Hepatocyte (in vitro differentiated cells): ENCODE results near the gene MYH16. TPM values are rescaled to one million over a fixed set of nuclear protein-coding genes. Genes with fewer than 3 reads are reported as not detected.
"Not testable (repeated sequence)": the region's sequence is repeated elsewhere in the genome, so short reads cannot be mapped to it uniquely, and the experiment has no call there.

Experiments
- DNase-seq: peaks from one replicate; pipeline ENCODE4 v3.0.0-alpha.2; 2016; ENCODE audit warnings: low spot score
- H2AFZ ChIP-seq: fragments of 200-600 bp; sonication (generic); 2 replicates; pipeline ENCODE4 v1.6.0; 2016; ENCODE audit warnings: antibody characterized with exemption, mild to moderate bottlenecking
- H3K27ac ChIP-seq: fragments of 200-600 bp; sonication (generic); 2 replicates; pipeline ENCODE4 v1.5.1; 2016; ENCODE audit warnings: mild to moderate bottlenecking
- H3K27me3 ChIP-seq: fragments of 200-600 bp; sonication (generic); 2 replicates; pipeline ENCODE4 v1.6.1; 2016
- H3K36me3 ChIP-seq: fragments of 200-600 bp; sonication (generic); replicated peaks from 2 replicates; pipeline ENCODE4 v1.5.1; 2016; ENCODE audit warnings: low read depth; ENCODE audit not compliant: insufficient read depth
- H3K4me1 ChIP-seq: fragments of 200-600 bp; sonication (generic); 2 replicates; pipeline ENCODE4 v1.5.1; 2016; ENCODE audit warnings: mild to moderate bottlenecking, moderate library complexity; ENCODE audit not compliant: insufficient read depth
- H3K4me2 ChIP-seq: fragments of 200-600 bp; sonication (generic); 2 replicates; pipeline ENCODE4 v1.6.0; 2016
- H3K4me3 ChIP-seq: fragments of 200-600 bp; sonication (generic); 2 replicates; pipeline ENCODE4 v1.5.1; 2016; ENCODE audit warnings: mild to moderate bottlenecking
- H3K79me2 ChIP-seq: fragments of 200-600 bp; sonication (generic); 2 replicates; pipeline ENCODE4 v1.6.0; 2017; ENCODE audit warnings: mild to moderate bottlenecking
- H3K9me2 ChIP-seq: fragments of 200-600 bp; sonication (generic); replicated peaks from 2 replicates; pipeline ENCODE4 v1.6.0; 2017; ENCODE audit warnings: mild to moderate bottlenecking; ENCODE audit not compliant: insufficient read depth
- H3K9me3 ChIP-seq: fragments of 200-600 bp; sonication (generic); 2 replicates; pipeline ENCODE4 v1.5.1; 2016; ENCODE audit warnings: low read depth, mild to moderate bottlenecking
- H4K20me1 ChIP-seq: fragments of 200-600 bp; sonication (generic); 2 replicates; pipeline ENCODE4 v1.6.0; 2016; ENCODE audit warnings: mild to moderate bottlenecking; ENCODE audit not compliant: insufficient read depth, poor library complexity, severe bottlenecking
- CTCF ChIP-seq: fragments of 200-600 bp; sonication (generic); IDR thresholded peaks from 2 replicates; pipeline ENCODE4 v1.5.1; 2016; ENCODE audit warnings: antibody characterized with exemption, mild to moderate bottlenecking; ENCODE audit not compliant: poor library complexity
- EZH2 ChIP-seq: fragments of 200-600 bp; sonication (generic); IDR thresholded peaks from 2 replicates; pipeline ENCODE4 v1.6.1; 2016; ENCODE audit warnings: antibody characterized with exemption, mild to moderate bottlenecking, borderline replicate concordance
- EZH2phosphoT487 ChIP-seq: fragments of 200-600 bp; sonication (generic); IDR thresholded peaks from one replicate; pipeline ENCODE4 v1.6.1; 2018; ENCODE audit warnings: antibody characterized with exemption, mild to moderate bottlenecking, low read depth, moderate library complexity; ENCODE audit not compliant: unreplicated experiment, severe bottlenecking
- WGBS: methylation state at CpG from one replicate; pipeline ENCODE4 v1.1.6; 2016; ENCODE audit warnings: low lambda C conversion rate; ENCODE audit errors: missing lambda C conversion rate; 5-methylcytosine and 5-hydroxymethylcytosine counted together
- polyA plus RNA-seq: library from polyadenylated mRNA; unstranded; fragments of >200 nt; fragmentation: Nextera tagmentation; extraction: Ambion mirVana; gene quantifications from 2 replicates; pipeline ENCODE4 v1.2.1, GENCODE V29; 2016
- total RNA-seq: library from RNA; depleted of rRNA; stranded (reverse); fragments of >200 nt; gene quantifications from 2 replicates; pipeline ENCODE4 v1.2.3, GENCODE V29; 2014

The MYH16 gene
- total and polyA plus RNA-seq, 2 experiments from 2014 or later, result 0.13 TPM; not detected in 1

GRCh38 chr7:99232082-99232770, 40.4 kb upstream of the MYH16 start:
- no peaks in the 10 kb centered on the region for H4K20me1 ChIP-seq
- H3K9me3 ChIP-seq, result no peaks in the 10 kb centered on the region
- H2AFZ ChIP-seq, result no peak overlapping the region
- no peaks in the 10 kb centered on the region for H3K36me3 ChIP-seq
- H3K4me2 ChIP-seq, result no peak overlapping the region
- no peaks in the 10 kb centered on the region for H3K4me1 ChIP-seq
- no peaks in the 10 kb centered on the region for H3K9me2 ChIP-seq
- no peak overlapping the region for H3K4me3 ChIP-seq
- no peak for TF ChIP-seq EZH2phosphoT487
- TF ChIP-seq CTCF, result no peak
- no peak for TF ChIP-seq EZH2
- no peaks in the 10 kb centered on the region for H3K27me3 ChIP-seq
- DNase-seq, result no peak
- H3K79me2 ChIP-seq, result no peaks in the 10 kb centered on the region
- H3K27ac ChIP-seq, result no peak overlapping the region
- 96% methylated on average over 9 of the region's 9 CpGs for WGBS

GRCh38 chr7:99232955-99233354, 39.7 kb upstream of the MYH16 start:
- not testable (repeated sequence) for H3K9me2 ChIP-seq, H3K27me3 ChIP-seq, H3K9me3 ChIP-seq, H3K79me2 ChIP-seq, H4K20me1 ChIP-seq, H3K4me3 ChIP-seq, H3K4me2 ChIP-seq, H3K36me3 ChIP-seq, H3K27ac ChIP-seq, DNase-seq, H3K4me1 ChIP-seq, H2AFZ ChIP-seq
- WGBS, result 92% methylated on average over 4 of the region's 4 CpGs

- no peak overlapping the region for H3K27ac ChIP-seq
- no peaks in the 10 kb centered on the region for H3K27me3 ChIP-seq
- no peak for DNase-seq
- no peaks in the 10 kb centered on the region for H4K20me1 ChIP-seq
- H3K9me3 ChIP-seq, result peaks cover 3% of the 10 kb centered on the region
- 87% methylated on average over 9 of the region's 9 CpGs for WGBS
- H3K79me2 ChIP-seq, result no peaks in the 10 kb centered on the region
- no peak overlapping the region for H2AFZ ChIP-seq
- H3K36me3 ChIP-seq, result no peaks in the 10 kb centered on the region
- H3K9me2 ChIP-seq, result no peaks in the 10 kb centered on the region
- no peak overlapping the region for H3K4me3 ChIP-seq
- TF ChIP-seq EZH2 (no peak), EZH2phosphoT487 (no peak), CTCF (no peak)
- no peak overlapping the region for H3K4me2 ChIP-seq
- no peaks in the 10 kb centered on the region for H3K4me1 ChIP-seq
Measured at GRCh38 chr7:99234185-99234584, 38.5 kb upstream of the MYH16 start.

GRCh38 chr7:99235925-99236324, 36.7 kb upstream of the MYH16 start:
- no peaks in the 10 kb centered on the region for H3K9me2 ChIP-seq
- H3K27me3 ChIP-seq, result no peaks in the 10 kb centered on the region
- no peak overlapping the region for H3K4me2 ChIP-seq
- no peak overlapping the region for H3K27ac ChIP-seq
- no peaks in the 10 kb centered on the region for H3K79me2 ChIP-seq
- H3K36me3 ChIP-seq, result no peaks in the 10 kb centered on the region
- 93% methylated on average over 12 of the region's 12 CpGs for WGBS
- no peak for DNase-seq
- H2AFZ ChIP-seq, result no peak overlapping the region
- H3K4me1 ChIP-seq, result no peaks in the 10 kb centered on the region
- no peaks in the 10 kb centered on the region for H4K20me1 ChIP-seq
- H3K9me3 ChIP-seq, result peaks cover 3% of the 10 kb centered on the region
- TF ChIP-seq EZH2, result no peak
- TF ChIP-seq CTCF, result no peak
- no peak for TF ChIP-seq EZH2phosphoT487
- H3K4me3 ChIP-seq, result no peak overlapping the region

- H2AFZ ChIP-seq, H3K4me2 ChIP-seq, DNase-seq, H3K9me3 ChIP-seq, H3K27ac ChIP-seq, H3K36me3 ChIP-seq, H3K9me2 ChIP-seq, H3K79me2 ChIP-seq, H3K27me3 ChIP-seq, H3K4me3 ChIP-seq, H4K20me1 ChIP-seq, H3K4me1 ChIP-seq: not testable (repeated sequence)
- WGBS, result 100% methylated on average over 1 of the region's 1 CpG
Measured at GRCh38 chr7:99237876-99238275, 34.8 kb upstream of the MYH16 start.
